Erythroblast (primary cell): Measurements from ENCODE around the gene MAPT.

Experiments used
- GATA1 ChIP-seq: IDR thresholded peaks from 2 replicates; pipeline ENCODE4 v1.6.1; 2011; ENCODE audit warnings: low read depth, mild to moderate bottlenecking, control low read depth, low read length, moderate library complexity
- POLR2A ChIP-seq: IDR thresholded peaks from 2 replicates; pipeline ENCODE4 v1.6.1; 2011; ENCODE audit warnings: mild to moderate bottlenecking, low read length

DNA sequence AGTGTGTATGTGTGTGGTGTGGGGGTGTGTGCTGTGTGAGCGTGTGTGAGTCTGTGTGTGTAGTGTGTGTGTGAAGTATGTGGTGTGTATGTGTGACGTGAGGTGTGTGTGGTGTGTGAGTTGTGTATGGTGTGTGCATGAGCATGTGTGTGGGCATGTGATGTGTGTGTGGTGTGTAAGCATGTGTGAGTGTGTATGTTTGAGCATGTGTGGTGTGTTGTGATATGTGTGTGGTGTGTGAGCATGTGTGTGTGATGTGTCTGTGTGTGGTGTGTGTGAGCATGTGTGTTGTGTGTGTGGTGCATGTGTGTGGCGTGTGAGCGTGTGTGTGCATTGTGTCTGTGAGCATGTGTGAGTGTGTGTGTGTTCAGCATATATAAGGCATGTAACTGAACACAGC lies 20.9 kb downstream of the MAPT start:
- TF ChIP-seq POLR2A: no peak
- no peak for TF ChIP-seq GATA1
